ENCODE data around the gene TMEM225. TPM values are rescaled to one million over a fixed set of nuclear protein-coding genes. Genes with fewer than 3 reads are reported as not detected.

The TMEM225 gene
- total RNA-seq, 2 experiments from 2014 or later, result not detected

DNA sequence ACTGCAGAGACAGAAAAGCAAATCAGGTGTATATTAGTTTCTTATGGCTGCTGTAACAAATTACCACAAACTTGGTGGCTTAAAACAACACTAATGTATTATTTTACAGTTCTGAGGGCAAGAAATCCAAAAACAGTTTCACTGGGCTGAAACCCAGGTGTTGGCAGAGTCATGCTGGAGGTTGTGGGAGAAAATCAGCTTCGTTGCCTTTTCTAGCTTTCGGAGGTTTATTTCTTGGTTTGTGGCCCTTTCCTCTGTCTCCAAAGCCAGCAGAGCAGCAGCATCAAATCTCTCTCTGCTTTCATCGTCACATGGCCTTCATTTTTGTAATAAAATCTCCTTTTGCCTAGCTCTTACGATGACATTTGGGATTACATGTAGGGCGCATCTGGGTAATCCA lies 46.3 kb downstream of the TMEM225 start:
- H3K4me1 ChIP-seq (ENCODE audit: insufficient read depth, low read length, poor library complexity, severe bottlenecking), result no peaks in the 10 kb centered on the region
- no peaks in the 10 kb centered on the region for H3K9me2 ChIP-seq (ENCODE audit: insufficient read depth, low read length)
- no peak overlapping the region for H3K4me3 ChIP-seq (ENCODE audit: low read depth, low read length, poor library complexity, severe bottlenecking)
- H3K79me2 ChIP-seq (ENCODE audit: insufficient read depth, low read depth, low read length), result no peaks in the 10 kb centered on the region
- POLR2A ChIA-PET, result no interaction called here
- no peaks in the 10 kb centered on the region for H3K9me3 ChIP-seq (ENCODE audit: low read length)
- no peak overlapping the region for H3K4me2 ChIP-seq (ENCODE audit: low read length)
- no peak overlapping the region for H3K27ac ChIP-seq (ENCODE audit: low read depth, low read length, poor library complexity, severe bottlenecking)
- TF ChIP-seq EZH2phosphoT487 (IDR thresholded peaks at IDR 0.05; ENCODE audit: borderline replicate concordance, low read depth, low read length), result no peak
- TF ChIP-seq, protein P1, sequence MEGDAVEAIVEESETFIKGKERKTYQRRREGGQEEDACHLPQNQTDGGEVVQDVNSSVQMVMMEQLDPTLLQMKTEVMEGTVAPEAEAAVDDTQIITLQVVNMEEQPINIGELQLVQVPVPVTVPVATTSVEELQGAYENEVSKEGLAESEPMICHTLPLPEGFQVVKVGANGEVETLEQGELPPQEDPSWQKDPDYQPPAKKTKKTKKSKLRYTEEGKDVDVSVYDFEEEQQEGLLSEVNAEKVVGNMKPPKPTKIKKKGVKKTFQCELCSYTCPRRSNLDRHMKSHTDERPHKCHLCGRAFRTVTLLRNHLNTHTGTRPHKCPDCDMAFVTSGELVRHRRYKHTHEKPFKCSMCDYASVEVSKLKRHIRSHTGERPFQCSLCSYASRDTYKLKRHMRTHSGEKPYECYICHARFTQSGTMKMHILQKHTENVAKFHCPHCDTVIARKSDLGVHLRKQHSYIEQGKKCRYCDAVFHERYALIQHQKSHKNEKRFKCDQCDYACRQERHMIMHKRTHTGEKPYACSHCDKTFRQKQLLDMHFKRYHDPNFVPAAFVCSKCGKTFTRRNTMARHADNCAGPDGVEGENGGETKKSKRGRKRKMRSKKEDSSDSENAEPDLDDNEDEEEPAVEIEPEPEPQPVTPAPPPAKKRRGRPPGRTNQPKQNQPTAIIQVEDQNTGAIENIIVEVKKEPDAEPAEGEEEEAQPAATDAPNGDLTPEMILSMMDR (conservative IDR thresholded peaks at IDR 0.05; ENCODE audit: low read length), result no peak
- no peak for DNase-seq (ENCODE audit: low spot score)
- H4K20me1 ChIP-seq (ENCODE audit: insufficient read depth, low read length), result no peaks in the 10 kb centered on the region
- CTCF ChIA-PET (ENCODE audit: unreplicated experiment), result no interaction called here
- intact Hi-C loops (cut with micrococcal nuclease; ENCODE audit: unreplicated experiment), result no loop called here
- BruUV-seq (replicated peaks), result no TSS peak
- H3K36me3 ChIP-seq (ENCODE audit: insufficient read depth, low read length), result no peaks in the 10 kb centered on the region
- no peak overlapping the region for H2AFZ ChIP-seq (ENCODE audit: low read length)

DNA sequence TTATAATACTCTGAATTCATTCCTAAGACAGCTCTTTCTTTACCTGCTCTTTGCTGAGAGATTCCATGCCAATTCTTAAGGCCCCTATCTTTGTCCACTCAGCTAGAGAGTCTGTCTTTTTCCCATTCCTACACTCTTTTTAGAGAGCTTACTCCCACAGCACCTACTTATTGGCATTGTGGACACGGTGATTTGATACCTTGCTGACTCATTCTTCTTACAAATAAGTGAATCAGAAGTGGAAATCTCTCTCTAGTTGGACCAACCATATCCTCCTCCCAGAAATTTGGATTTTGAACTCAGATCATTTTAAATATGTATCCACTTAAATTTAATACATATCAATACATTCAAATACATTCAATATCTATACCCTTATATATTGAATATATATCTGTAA lies 46.8 kb downstream of the TMEM225 start:
- Histone ChIP-seq H3K4me2 (ENCODE audit: low read length) (no peak overlapping the region), H3K4me3 (ENCODE audit: low read depth, low read length, poor library complexity, severe bottlenecking) (no peak overlapping the region), H3K4me1 (ENCODE audit: insufficient read depth, low read length, poor library complexity, severe bottlenecking) (no peaks in the 10 kb centered on the region), H3K27ac (ENCODE audit: low read depth, low read length, poor library complexity, severe bottlenecking) (no peak overlapping the region), H3K79me2 (ENCODE audit: insufficient read depth, low read depth, low read length) (no peaks in the 10 kb centered on the region), H2AFZ (ENCODE audit: low read length) (no peak overlapping the region), H3K9me2 (ENCODE audit: insufficient read depth, low read length) (no peaks in the 10 kb centered on the region), H3K36me3 (ENCODE audit: insufficient read depth, low read length) (no peaks in the 10 kb centered on the region), H3K9me3 (ENCODE audit: low read length) (no peaks in the 10 kb centered on the region), H4K20me1 (ENCODE audit: insufficient read depth, low read length) (no peaks in the 10 kb centered on the region)
- ChIA-PET POLR2A (no interaction called here), CTCF (ENCODE audit: unreplicated experiment) (no interaction called here)
- DNase-seq (ENCODE audit: low spot score), result no peak
- intact Hi-C loops (cut with micrococcal nuclease; ENCODE audit: unreplicated experiment), result no loop called here
- TF ChIP-seq EZH2phosphoT487 (IDR thresholded peaks at IDR 0.05; ENCODE audit: borderline replicate concordance, low read depth, low read length), result no peak
- TF ChIP-seq, protein P1 (conservative IDR thresholded peaks at IDR 0.05; ENCODE audit: low read length), result no peak
- BruUV-seq (replicated peaks), result no TSS peak

DNA sequence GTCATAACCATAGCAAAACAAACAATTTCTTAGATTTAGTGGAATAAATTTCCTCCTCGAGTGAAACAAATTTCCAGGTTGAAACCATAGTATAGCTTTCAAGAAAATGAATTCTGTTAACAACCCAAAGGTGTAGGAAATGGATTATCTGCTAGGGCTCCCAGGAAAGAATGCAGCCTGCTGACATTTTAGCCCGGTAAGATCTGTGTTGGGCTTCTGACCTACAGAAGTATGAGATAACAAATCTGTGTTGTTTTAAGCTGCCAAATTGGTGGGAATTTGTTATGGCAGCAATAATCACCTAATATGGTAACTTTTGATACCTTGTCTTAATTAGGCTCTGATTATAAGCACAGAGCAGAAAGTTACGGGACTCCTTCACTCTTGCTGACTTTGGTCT lies 47.3 kb downstream of the TMEM225 start:
- H3K4me2 ChIP-seq (ENCODE audit: low read length), result no peak overlapping the region
- no peaks in the 10 kb centered on the region for H3K4me1 ChIP-seq (ENCODE audit: insufficient read depth, low read length, poor library complexity, severe bottlenecking)
- no peak overlapping the region for H3K27ac ChIP-seq (ENCODE audit: low read depth, low read length, poor library complexity, severe bottlenecking)
- no TSS peak for BruUV-seq (replicated peaks)
- no peak overlapping the region for H3K4me3 ChIP-seq (ENCODE audit: low read depth, low read length, poor library complexity, severe bottlenecking)
- TF ChIP-seq EZH2phosphoT487 (IDR thresholded peaks at IDR 0.05; ENCODE audit: borderline replicate concordance, low read depth, low read length), result no peak
- TF ChIP-seq, protein P1 (conservative IDR thresholded peaks at IDR 0.05; ENCODE audit: low read length), result no peak
- CTCF ChIA-PET (ENCODE audit: unreplicated experiment), result no interaction called here
- POLR2A ChIA-PET, result no interaction called here
- no peak overlapping the region for H2AFZ ChIP-seq (ENCODE audit: low read length)
- H3K9me3 ChIP-seq (ENCODE audit: low read length), result no peaks in the 10 kb centered on the region
- H3K36me3 ChIP-seq (ENCODE audit: insufficient read depth, low read length), result no peaks in the 10 kb centered on the region
- intact Hi-C loops (cut with micrococcal nuclease; ENCODE audit: unreplicated experiment), result no loop called here
- H4K20me1 ChIP-seq (ENCODE audit: insufficient read depth, low read length), result no peaks in the 10 kb centered on the region
- no peak for DNase-seq (ENCODE audit: low spot score)
- H3K9me2 ChIP-seq (ENCODE audit: insufficient read depth, low read length), result no peaks in the 10 kb centered on the region
- H3K79me2 ChIP-seq (ENCODE audit: insufficient read depth, low read depth, low read length), result no peaks in the 10 kb centered on the region
